ENCODE measurements around the gene KAT5. TPM values are rescaled to one million over a fixed set of nuclear protein-coding genes. Genes with fewer than 3 reads are reported as not detected.
"Not testable (repeated sequence)": the region's sequence is repeated elsewhere in the genome, so short reads cannot be mapped to it uniquely, and the experiment has no call there.

Gene KAT5
- polyA plus RNA-seq, 5 donors = 52.2 to 68.8 (median 62.9) TPM

- DNase-seq = no peak
These were observed 31.6 kb downstream of the KAT5 start for GRCh38 chr11:65743681-65744025.

GRCh38 chr11:65744026-65744698 lies 32.1 kb downstream of the KAT5 start:
- no peak for DNase-seq

GRCh38 chr11:65744699-65745042 lies 32.6 kb downstream of the KAT5 start:
- DNase-seq = no peak

- DNase-seq = no peak
These were observed 33.0 kb downstream of the KAT5 start for GRCh38 chr11:65745049-65745448.

- not testable (repeated sequence) for DNase-seq
These were observed 50.1 kb downstream of the KAT5 start for GRCh38 chr11:65762169-65762568.

GRCh38 chr11:65762816-65763215 lies 50.8 kb downstream of the KAT5 start:
- not testable (repeated sequence) for DNase-seq

- DNase-seq = no peak
These were observed 52.4 kb downstream of the KAT5 start for GRCh38 chr11:65764434-65764833.

GRCh38 chr11:65766535-65766934 lies 54.5 kb downstream of the KAT5 start:
- DNase-seq = no peak

- no peak for DNase-seq
These were observed 55.4 kb downstream of the KAT5 start for GRCh38 chr11:65767406-65767805.

GRCh38 chr11:65767806-65768205 lies 55.8 kb downstream of the KAT5 start:
- DNase-seq = not testable (repeated sequence)

Other genes starting within 250 kb of the KAT5 start
- gene MALAT1, start 213.2 kb upstream of the KAT5 start, polyA plus RNA-seq (ENCODE audit: insufficient read depth in 1 of 5, insufficient read length in 5 of 5, low replicate concordance in 1 of 5) = 100 to 1,000 TPM; 547 to 979 (median 604) TPM
- 10 to 100 TPM; 47.2 to 77.3 (median 55.2) TPM for gene SCYL1, start 187.2 kb upstream of the KAT5 start, polyA plus RNA-seq (ENCODE audit: insufficient read depth in 1 of 5, insufficient read length in 5 of 5, low replicate concordance in 1 of 5)
- gene LTBP3, start 153.9 kb upstream of the KAT5 start, polyA plus RNA-seq (ENCODE audit: insufficient read depth in 1 of 5, insufficient read length in 5 of 5, low replicate concordance in 1 of 5) = 100 to 1,000 TPM; 184 to 305 (median 276) TPM
- gene ZNRD2, start 141.8 kb upstream of the KAT5 start, polyA plus RNA-seq (ENCODE audit: insufficient read depth in 1 of 5, insufficient read length in 5 of 5, low replicate concordance in 1 of 5) = 10 to 100 TPM; 39.0 to 70.6 (median 56.0) TPM
- 10 to 100 TPM; 20.5 to 47.9 (median 28.7) TPM for gene FAM89B, start 139.7 kb upstream of the KAT5 start, polyA plus RNA-seq (ENCODE audit: insufficient read depth in 1 of 5, insufficient read length in 5 of 5, low replicate concordance in 1 of 5)
- 10 to 100 TPM; 25.0 to 47.6 (median 36.5) TPM for gene EHBP1L1, start 136.2 kb upstream of the KAT5 start, polyA plus RNA-seq (ENCODE audit: insufficient read depth in 1 of 5, insufficient read length in 5 of 5, low replicate concordance in 1 of 5)
- under 1 TPM; 0.18 to 0.85 (median 0.55) TPM for gene KCNK7, start 116.5 kb upstream of the KAT5 start, polyA plus RNA-seq (ENCODE audit: insufficient read depth in 1 of 5, insufficient read length in 5 of 5, low replicate concordance in 1 of 5)
- 10 to 100 TPM; 32.5 to 72.7 (median 49.3) TPM for gene MAP3K11, start 98.0 kb upstream of the KAT5 start, polyA plus RNA-seq (ENCODE audit: insufficient read depth in 1 of 5, insufficient read length in 5 of 5, low replicate concordance in 1 of 5)
- 10 to 100 TPM; 15.5 to 35.0 (median 20.9) TPM for gene PCNX3, start 96.5 kb upstream of the KAT5 start, polyA plus RNA-seq (ENCODE audit: insufficient read depth in 1 of 5, insufficient read length in 5 of 5, low replicate concordance in 1 of 5)
- gene SIPA1, start 74.2 kb upstream of the KAT5 start, polyA plus RNA-seq (ENCODE audit: insufficient read depth in 1 of 5, insufficient read length in 5 of 5, low replicate concordance in 1 of 5) = 10 to 100 TPM; 32.6 to 55.0 (median 40.6) TPM
- gene RELA, start 49.3 kb upstream of the KAT5 start, polyA plus RNA-seq (ENCODE audit: insufficient read depth in 1 of 5, insufficient read length in 5 of 5, low replicate concordance in 1 of 5) = 10 to 100 TPM; 43.0 to 68.0 (median 53.2) TPM
- gene RNASEH2C, start 8.5 kb downstream of the KAT5 start, polyA plus RNA-seq (ENCODE audit: insufficient read depth in 1 of 5, insufficient read length in 5 of 5, low replicate concordance in 1 of 5) = 10 to 100 TPM; 32.4 to 67.8 (median 41.4) TPM
- gene AP5B1, start 68.7 kb downstream of the KAT5 start, polyA plus RNA-seq (ENCODE audit: insufficient read depth in 1 of 5, insufficient read length in 5 of 5, low replicate concordance in 1 of 5) = 1 to 10 TPM; 2.2 to 4.2 (median 3.4) TPM
- gene OVOL1, start 74.8 kb downstream of the KAT5 start, polyA plus RNA-seq (ENCODE audit: insufficient read depth in 1 of 5, insufficient read length in 5 of 5, low replicate concordance in 1 of 5) = under 1 TPM; 0.07 to 0.60 (median 0.29) TPM
- gene SNX32, start 121.7 kb downstream of the KAT5 start, polyA plus RNA-seq (ENCODE audit: insufficient read depth in 1 of 5, insufficient read length in 5 of 5, low replicate concordance in 1 of 5) = 1 to 10 TPM; 1.6 to 5.2 (median 3.1) TPM
- 100 to 1,000 TPM; 574 to 838 (median 723) TPM for gene CFL1, start 145.9 kb downstream of the KAT5 start, polyA plus RNA-seq (ENCODE audit: insufficient read depth in 1 of 5, insufficient read length in 5 of 5, low replicate concordance in 1 of 5)
- gene MUS81, start 148.2 kb downstream of the KAT5 start, polyA plus RNA-seq (ENCODE audit: insufficient read depth in 1 of 5, insufficient read length in 5 of 5, low replicate concordance in 1 of 5) = 10 to 100 TPM; 37.0 to 57.3 (median 48.7) TPM
- 100 to 1,000 TPM; 107 to 194 (median 144) TPM for gene EFEMP2, start 160.5 kb downstream of the KAT5 start, polyA plus RNA-seq (ENCODE audit: insufficient read depth in 1 of 5, insufficient read length in 5 of 5, low replicate concordance in 1 of 5)
- gene CTSW, start 167.6 kb downstream of the KAT5 start, polyA plus RNA-seq (ENCODE audit: insufficient read depth in 1 of 5, insufficient read length in 5 of 5, low replicate concordance in 1 of 5) = 1 to 10 TPM; 2.6 to 6.3 (median 6.1) TPM
- 10 to 100 TPM; 72.3 to 87.4 (median 76.5) TPM for gene FIBP, start 176.2 kb downstream of the KAT5 start, polyA plus RNA-seq (ENCODE audit: insufficient read depth in 1 of 5, insufficient read length in 5 of 5, low replicate concordance in 1 of 5)
- 10 to 100 TPM; 10.2 to 37.1 (median 11.4) TPM for gene CCDC85B, start 178.4 kb downstream of the KAT5 start, polyA plus RNA-seq (ENCODE audit: insufficient read depth in 1 of 5, insufficient read length in 5 of 5, low replicate concordance in 1 of 5)
- under 1 TPM in 3 of 5 donors, not detected in 2; 0.12 to 0.19 (median 0.13) TPM for gene FOSL1, start 188.1 kb downstream of the KAT5 start, polyA plus RNA-seq (ENCODE audit: insufficient read depth in 1 of 5, insufficient read length in 5 of 5, low replicate concordance in 1 of 5)
- gene C11orf68, start 206.8 kb downstream of the KAT5 start, polyA plus RNA-seq (ENCODE audit: insufficient read depth in 1 of 5, insufficient read length in 5 of 5, low replicate concordance in 1 of 5) = 10 to 100 TPM; 29.8 to 44.0 (median 38.6) TPM
- gene DRAP1, start 207.2 kb downstream of the KAT5 start, polyA plus RNA-seq (ENCODE audit: insufficient read depth in 1 of 5, insufficient read length in 5 of 5, low replicate concordance in 1 of 5) = 100 to 1,000 TPM in 1 of 5 donors, 10 to 100 TPM in 4; 66.5 to 143 (median 81.8) TPM
- gene TSGA10IP, start 233.2 kb downstream of the KAT5 start, polyA plus RNA-seq (ENCODE audit: insufficient read depth in 1 of 5, insufficient read length in 5 of 5, low replicate concordance in 1 of 5) = under 1 TPM; 0.21 to 0.62 (median 0.44) TPM
- gene SART1, start 249.5 kb downstream of the KAT5 start, polyA plus RNA-seq (ENCODE audit: insufficient read depth in 1 of 5, insufficient read length in 5 of 5, low replicate concordance in 1 of 5) = 10 to 100 TPM; 34.7 to 51.6 (median 40.9) TPM